Left lung (tissue), 10 donors: ENCODE data around the gene TEX19. TPM values are rescaled to one million over a fixed set of nuclear protein-coding genes. Genes with fewer than 3 reads are reported as not detected.
"Not testable (repeated sequence)": the region's sequence is repeated elsewhere in the genome, so short reads cannot be mapped to it uniquely, and the experiment has no call there.

ENCODE experiments used
- ATAC-seq: fragments of 200-7000 bp; cut with Tn5 transposase; one replicate; pipeline ENCODE4 v1.9.1; 2020; ENCODE audit warnings: moderate library complexity
- DNase-seq, 4 donors: peaks; one replicate each; pipeline ENCODE4 v3.0.0-alpha.2; 2013 to 2020
- H3K27ac ChIP-seq, 2 donors: fragments of 200-600 bp; sonication (generic) in 1 of 2; one replicate each; pipeline versions ENCODE4 v1.5.0 to v1.8.0; 2020 to 2021
- H3K27me3 ChIP-seq, 2 donors: fragments of 200-600 bp; sonication (generic) in 1 of 2; one replicate each; pipeline versions ENCODE4 v1.5.0 to v1.8.0; 2020 to 2021
- H3K36me3 ChIP-seq, 2 donors: fragments of 200-600 bp; sonication (generic) in 1 of 2; one replicate each; pipeline versions ENCODE4 v1.5.0 to v1.8.0; 2020 to 2021
- H3K4me1 ChIP-seq, 2 donors: fragments of 200-600 bp; one replicate each; pipeline ENCODE4 v1.8.0; 2021
- H3K4me3 ChIP-seq, 2 donors: fragments of 200-600 bp; sonication (generic) in 1 of 2; one replicate each; pipeline versions ENCODE4 v1.5.0 to v1.8.0; 2020 to 2021; ENCODE audit warnings: mild to moderate bottlenecking in 1 of 2
- H3K9me3 ChIP-seq, 2 donors: fragments of 200-600 bp; sonication (generic) in 1 of 2; one replicate each; pipeline versions ENCODE4 v1.5.0 to v1.8.0; 2020 to 2021
- CTCF ChIP-seq, 2 donors: fragments of 200-600 bp; sonication (generic) in 1 of 2; IDR thresholded peaks; one replicate each; pipeline versions ENCODE4 v1.5.0 to v1.8.0; 2021; ENCODE audit warnings: antibody characterized with exemption in 2 of 2
- intact Hi-C, 2 donors: fragments of 100-400 bp; cut with DNase I; formaldehyde crosslinking; loops; one replicate each; pipeline versions ENCODE4 v1.11.2 to v1.14.2; 2022
- polyA plus RNA-seq, 6 donors: library from polyadenylated mRNA; unstranded; fragments of 120-200 nt; gene quantifications; one replicate each; pipeline ENCODE4 v1.2.1, GENCODE V29; 2013; ENCODE audit not compliant: insufficient read length in 6 of 6
- total RNA-seq, 2 donors: library from RNA; stranded (reverse); fragmentation: NEBNext Ultra II Directional; extraction: Animal tissue kit (Norgen Biotek cat#: 25700); gene quantifications; one replicate each; pipeline ENCODE4 v1.2.1, GENCODE V29; 2021
- donor health status: DM: no; HTN: yes; CAD: no.
- donor health status: DM: no; HTN: no; CAD: no.

TEX19 gene
- total and polyA plus RNA-seq, 8 donors, result 0.07 TPM; not detected in 7

GRCh38 chr17:82373731-82374625 lies 14.9 kb downstream of the TEX19 start:
- H3K9me3 ChIP-seq, result no peaks in the 10 kb centered on the region
- H3K27ac ChIP-seq, result no peak overlapping the region
- intact Hi-C loops, result no loop called here
- TF ChIP-seq CTCF (IDR thresholded peaks at IDR 0.05), result no peak
- no peaks in the 10 kb centered on the region for H3K36me3 ChIP-seq
- H3K4me1 ChIP-seq, result peaks cover 6 to 25% of the 10 kb centered on the region in 2 donors
- DNase-seq (peak in 1 of 4 donors; percentile 65), ATAC-seq (no peak)
- no peak overlapping the region for H3K4me3 ChIP-seq
- H3K27me3 ChIP-seq, result peaks cover 71 to 93% of the 10 kb centered on the region in 2 donors

- H3K27ac ChIP-seq, result no peak overlapping the region
- H3K27me3 ChIP-seq, result peaks cover 65 to 93% of the 10 kb centered on the region in 2 donors
- no peak overlapping the region for H3K4me3 ChIP-seq
- peaks cover 6 to 25% of the 10 kb centered on the region in 2 donors for H3K4me1 ChIP-seq
- DNase-seq, result peak in 1 of 4 donors; percentile 74
- TF ChIP-seq CTCF (IDR thresholded peaks at IDR 0.05), result no peak
- no peaks in the 10 kb centered on the region for H3K36me3 ChIP-seq
- no peak for ATAC-seq
- intact Hi-C loops, result no loop called here
- no peaks in the 10 kb centered on the region for H3K9me3 ChIP-seq
Observed at GRCh38 chr17:82374626-82375331, 15.7 kb downstream of the TEX19 start.

GRCh38 chr17:82375359-82376041 lies 16.5 kb downstream of the TEX19 start:
- no peaks in the 10 kb centered on the region for H3K9me3 ChIP-seq
- no peak overlapping the region for H3K4me3 ChIP-seq
- peaks cover 6 to 22% of the 10 kb centered on the region in 2 donors for H3K4me1 ChIP-seq
- peaks cover 59 to 93% of the 10 kb centered on the region in 2 donors for H3K27me3 ChIP-seq
- ATAC-seq, result no peak
- intact Hi-C loops, result no loop called here
- no peak for TF ChIP-seq CTCF (IDR thresholded peaks at IDR 0.05)
- H3K36me3 ChIP-seq, result no peaks in the 10 kb centered on the region
- H3K27ac ChIP-seq, result no peak overlapping the region
- DNase-seq, result peak in 1 of 4 donors; percentile 64

GRCh38 chr17:82376042-82376730 lies 17.1 kb downstream of the TEX19 start:
- intact Hi-C loops, result no loop called here
- Histone ChIP-seq H3K27me3 (peaks cover 52 to 93% of the 10 kb centered on the region in 2 donors), H3K4me1 (peaks cover 1 to 15% of the 10 kb centered on the region in 2 donors), H3K36me3 (no peaks in the 10 kb centered on the region), H3K4me3 (no peak overlapping the region), H3K27ac (no peak overlapping the region), H3K9me3 (no peaks in the 10 kb centered on the region)
- ATAC-seq (no peak), DNase-seq (peak in 1 of 4 donors; percentile 59)
- no peak for TF ChIP-seq CTCF (IDR thresholded peaks at IDR 0.05)

- intact Hi-C loops, H3K36me3 ChIP-seq, DNase-seq, H3K9me3 ChIP-seq, H3K27ac ChIP-seq, ATAC-seq, H3K4me1 ChIP-seq, H3K4me3 ChIP-seq: not testable (repeated sequence)
- H3K27me3 ChIP-seq, result peaks cover 41 to 91% of the 10 kb centered on the region in 2 donors
Observed at GRCh38 chr17:82377294-82377693, 18.2 kb downstream of the TEX19 start.
